HT1080 (cell line): Measurements from ENCODE around the gene TENM4. TPM values are rescaled to one million over a fixed set of nuclear protein-coding genes. Genes with fewer than 3 reads are reported as not detected.
"Not testable (repeated sequence)": the region's sequence is repeated elsewhere in the genome, so short reads cannot be mapped to it uniquely, and the experiment has no call there.

Experiments
- DNase-seq: peaks from one replicate; pipeline ENCODE4 v3.0.0-alpha.2; 2015; ENCODE audit warnings: low read depth
- total RNA-seq: library from RNA; depleted of rRNA; stranded (reverse); fragments of >200 nt; shearing (Covaris generic); gene quantifications from 2 replicates; pipeline ENCODE4 v1.2.3, GENCODE V29; 2014

Gene TENM4
- total RNA-seq, 1 experiment from 2014 or later, result 33.5 TPM

- DNase-seq, result no peak
Observed at GRCh38 chr11:78920329-78920728, 520.5 kb downstream of the TENM4 start.

- no peak for DNase-seq
Observed at GRCh38 chr11:78916759-78917158, 524.1 kb downstream of the TENM4 start.

GRCh38 chr11:78914503-78914902, 526.3 kb downstream of the TENM4 start:
- no peak for DNase-seq

- no peak for DNase-seq
Observed at GRCh38 chr11:78912778-78913177, 528.1 kb downstream of the TENM4 start.

GRCh38 chr11:78910322-78910721, 530.5 kb downstream of the TENM4 start:
- DNase-seq, result no peak

- DNase-seq, result no peak
Observed at GRCh38 chr11:78909386-78909785, 531.4 kb downstream of the TENM4 start.

- no peak for DNase-seq
Observed at GRCh38 chr11:78907636-78908035, 533.2 kb downstream of the TENM4 start.

GRCh38 chr11:78906566-78906965, 534.3 kb downstream of the TENM4 start:
- no peak for DNase-seq

GRCh38 chr11:78905756-78906155, 535.1 kb downstream of the TENM4 start:
- DNase-seq, result no peak

GRCh38 chr11:78902771-78903507, 537.9 kb downstream of the TENM4 start:
- DNase-seq, result no peak

- no peak for DNase-seq
Observed at GRCh38 chr11:78901831-78902230, 539.0 kb downstream of the TENM4 start.

GRCh38 chr11:78898266-78898775, 542.5 kb downstream of the TENM4 start:
- no peak for DNase-seq

- DNase-seq, result no peak
Observed at GRCh38 chr11:78893996-78894395, 546.8 kb downstream of the TENM4 start.

- no peak for DNase-seq
Observed at GRCh38 chr11:78889698-78890097, 551.1 kb downstream of the TENM4 start.

GRCh38 chr11:78886616-78887015, 554.2 kb downstream of the TENM4 start:
- no peak for DNase-seq

GRCh38 chr11:78884761-78885160, 556.1 kb downstream of the TENM4 start:
- DNase-seq, result no peak

- no peak for DNase-seq
Observed at GRCh38 chr11:78883506-78883905, 557.3 kb downstream of the TENM4 start.

GRCh38 chr11:78879094-78879980, 561.5 kb downstream of the TENM4 start:
- DNase-seq, result not testable (repeated sequence)

- no peak for DNase-seq
Observed at GRCh38 chr11:78878631-78879030, 562.2 kb downstream of the TENM4 start.

- DNase-seq, result no peak
Observed at GRCh38 chr11:78876676-78877075, 564.2 kb downstream of the TENM4 start.

GRCh38 chr11:78870655-78871054, 570.2 kb downstream of the TENM4 start:
- DNase-seq, result no peak

GRCh38 chr11:78869293-78869692, 571.5 kb downstream of the TENM4 start:
- no peak for DNase-seq
